GM21447 (cell line): ENCODE measurements around the gene CCDC167.

ENCODE experiments used
- ATAC-seq: cut with Tn5 transposase; IDR thresholded peaks from one replicate; pipeline ENCODE4 v1.9.1; 2021; ENCODE audit not compliant: unreplicated experiment

Gene CCDC167

DNA sequence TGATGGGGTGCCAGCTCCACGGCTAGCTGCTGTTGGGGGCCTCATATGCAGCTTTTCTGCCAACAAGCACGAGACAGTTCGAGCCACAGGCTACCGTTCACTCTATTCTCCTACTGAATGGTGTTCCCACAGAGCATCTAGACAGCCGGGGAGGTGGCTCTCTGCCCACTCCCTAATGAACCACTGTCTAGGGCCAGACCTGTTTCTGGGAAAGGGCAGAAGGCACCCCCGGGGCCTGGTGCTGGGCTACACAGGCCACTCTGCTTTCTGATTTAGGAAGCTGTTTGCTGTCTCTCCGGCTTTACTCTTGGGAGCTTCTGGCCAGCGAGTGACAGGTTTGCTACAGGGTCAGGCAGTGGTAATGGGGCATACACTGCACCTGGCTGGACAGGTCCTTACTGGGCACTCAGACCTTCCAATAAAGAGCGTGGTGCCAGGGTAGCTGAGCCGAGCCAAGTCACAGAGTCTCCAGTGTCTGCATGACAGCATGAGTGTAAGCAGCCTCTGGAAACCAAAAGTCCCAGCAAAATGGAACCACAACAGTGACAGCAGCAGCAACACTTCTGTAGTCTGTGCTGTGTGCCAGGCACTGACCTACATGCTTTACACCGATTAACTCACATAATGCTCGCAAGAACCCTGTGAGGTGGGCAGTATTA, 8.4 kb downstream of the CCDC167 start:
- ATAC-seq, result no peak

DNA sequence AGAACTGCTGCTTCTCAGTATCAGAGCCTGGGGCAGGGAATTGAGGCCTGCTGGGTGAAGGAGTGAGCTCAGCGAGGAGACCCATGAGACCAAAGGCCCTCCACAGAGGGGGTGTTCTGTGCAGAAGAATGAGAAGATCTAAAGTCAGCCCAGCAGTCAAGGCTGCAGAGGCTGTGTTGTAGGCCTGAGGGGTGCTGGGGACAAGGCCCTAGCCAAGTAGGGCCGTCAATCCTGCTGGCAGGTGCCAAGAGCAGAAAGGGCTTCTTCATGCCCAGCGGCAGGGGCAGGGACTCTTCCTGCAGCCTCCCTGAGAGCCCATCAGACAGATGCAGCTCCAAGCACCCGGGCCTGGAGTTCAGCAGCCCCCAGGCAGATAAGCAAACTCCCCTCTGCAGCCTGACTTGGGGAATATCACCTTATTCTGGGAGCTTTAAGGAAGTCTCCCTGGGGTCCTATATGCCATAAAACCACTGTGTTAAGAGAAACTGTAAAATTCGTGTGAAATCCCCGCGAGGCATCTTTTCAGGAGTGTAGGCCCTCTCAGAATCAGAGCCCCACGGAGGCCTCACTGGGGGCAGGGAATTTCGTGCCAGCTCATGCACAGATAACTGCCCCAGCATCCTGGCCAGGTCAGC, 9.0 kb downstream of the CCDC167 start:
- ATAC-seq, result no peak

DNA sequence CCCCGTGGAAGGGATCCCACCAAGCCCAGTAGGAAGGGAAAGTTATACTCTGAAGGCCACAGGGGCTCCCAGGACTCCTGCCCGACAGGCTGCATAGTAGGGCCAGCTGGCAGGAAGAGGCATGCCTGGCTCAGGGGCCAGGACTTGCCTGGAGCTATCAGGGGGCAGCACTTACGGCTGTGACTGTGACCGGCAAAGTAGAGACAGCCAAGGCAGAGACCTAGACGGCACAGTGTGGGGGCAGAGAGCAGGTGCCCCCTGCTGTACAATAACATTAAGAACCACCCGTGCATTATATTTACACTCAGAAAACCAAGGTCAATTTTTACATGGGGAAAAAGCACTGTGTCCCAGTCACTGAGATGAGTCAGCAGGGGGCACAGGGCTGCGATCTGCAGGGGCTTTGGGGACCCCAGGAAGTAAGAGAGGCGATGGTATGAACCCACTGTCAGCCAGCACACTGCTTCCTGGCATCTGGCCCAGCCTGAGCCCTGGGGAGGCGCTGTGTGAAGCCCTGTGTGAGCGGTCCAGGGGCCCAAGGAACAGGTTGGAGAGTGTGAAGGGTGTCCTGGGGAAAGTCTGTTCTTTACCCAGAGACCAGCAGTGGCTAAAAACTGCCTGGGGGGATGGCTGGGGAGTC, 9.9 kb downstream of the CCDC167 start:
- ATAC-seq, result no peak

DNA sequence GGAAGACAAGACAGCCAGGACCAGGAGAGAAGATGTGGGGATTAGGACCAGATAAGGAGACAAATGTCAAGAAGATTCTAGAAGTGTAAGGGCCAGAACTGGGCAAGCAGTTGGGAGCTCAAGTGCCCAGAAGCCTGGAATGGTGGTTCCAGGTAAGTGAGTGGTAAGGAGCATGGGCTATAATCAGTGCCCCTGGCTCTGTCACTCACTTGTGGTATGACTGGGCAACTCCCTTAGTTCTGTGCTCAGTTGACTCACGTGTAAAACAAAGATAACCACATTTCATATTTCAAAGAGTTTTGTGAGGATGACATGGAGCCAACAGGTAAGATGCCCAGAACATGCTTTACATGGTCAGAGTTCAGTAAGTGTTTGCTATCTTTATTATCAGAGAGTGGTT, 11.2 kb downstream of the CCDC167 start:
- no peak for ATAC-seq

DNA sequence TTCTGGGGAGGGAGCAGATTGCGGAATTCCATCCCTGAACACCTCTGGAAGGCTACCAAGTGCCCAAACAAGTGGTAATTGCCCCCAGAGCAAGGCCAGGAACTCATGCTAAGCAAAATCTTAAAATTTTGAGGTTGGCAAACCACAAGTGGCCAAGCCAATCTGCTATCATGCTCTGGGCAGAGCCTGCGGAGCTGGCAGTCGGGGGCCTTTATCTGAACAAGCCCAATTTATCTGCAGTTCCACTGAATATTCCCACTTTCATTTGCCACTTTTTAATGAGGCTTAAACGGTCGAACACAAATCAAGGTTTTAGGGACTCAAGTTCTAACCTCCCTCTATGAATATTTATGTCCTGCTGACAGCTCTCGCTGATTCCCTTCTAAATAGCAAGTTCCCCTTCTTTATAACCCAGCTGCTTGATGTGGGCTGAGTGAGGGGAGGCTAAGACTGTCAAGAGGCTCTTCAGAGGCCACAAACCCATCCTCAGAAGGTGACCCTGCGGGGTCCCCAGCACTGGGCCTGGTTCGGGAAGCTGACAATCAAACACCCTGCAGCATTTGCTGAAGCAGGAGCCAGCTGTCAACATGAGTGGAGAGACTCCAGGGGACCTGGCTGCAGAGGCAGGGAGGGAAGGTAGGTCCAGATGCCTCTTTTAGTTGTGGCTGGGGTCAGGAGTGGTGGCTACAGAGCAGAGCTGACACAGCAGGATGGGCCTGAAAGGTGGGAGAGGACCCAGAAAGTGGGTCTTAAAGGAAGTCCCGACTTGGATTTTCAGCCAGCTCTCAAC, 11.9 kb downstream of the CCDC167 start:
- no peak for ATAC-seq

DNA sequence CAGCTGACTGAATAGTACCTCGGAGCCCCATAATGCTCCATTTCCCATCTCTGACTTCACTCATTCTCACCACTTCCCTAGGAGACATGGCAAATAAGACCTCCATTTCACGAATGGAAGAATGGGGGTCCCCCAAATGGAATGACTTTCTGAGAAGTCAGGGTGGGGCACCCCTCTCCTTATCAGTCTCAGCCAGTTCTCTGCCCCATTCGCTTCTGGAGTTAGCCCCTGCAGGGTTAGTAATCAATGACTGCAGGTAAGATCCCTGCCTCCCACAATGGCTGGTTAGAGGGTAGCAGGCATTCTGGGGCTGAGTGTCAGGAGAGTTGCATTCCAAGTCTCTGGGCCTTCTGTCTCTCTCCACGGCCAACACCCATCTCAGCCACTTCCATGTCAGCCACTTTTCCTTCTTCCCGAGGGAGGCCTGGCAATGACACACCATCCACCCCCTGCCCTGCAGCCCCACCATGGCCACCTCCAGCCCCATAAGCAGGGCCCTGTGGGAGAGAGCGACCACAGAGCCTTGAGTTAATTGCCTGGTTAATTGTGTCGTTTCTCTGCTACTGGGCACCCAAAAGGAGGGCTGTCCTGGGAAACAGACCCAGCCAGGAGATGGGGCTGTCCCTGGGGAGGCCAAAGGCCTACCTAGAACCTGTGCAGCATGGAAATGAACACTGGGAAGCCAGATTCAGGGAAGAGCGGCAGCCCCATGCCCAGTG, 13.4 kb downstream of the CCDC167 start:
- ATAC-seq, result no peak

DNA sequence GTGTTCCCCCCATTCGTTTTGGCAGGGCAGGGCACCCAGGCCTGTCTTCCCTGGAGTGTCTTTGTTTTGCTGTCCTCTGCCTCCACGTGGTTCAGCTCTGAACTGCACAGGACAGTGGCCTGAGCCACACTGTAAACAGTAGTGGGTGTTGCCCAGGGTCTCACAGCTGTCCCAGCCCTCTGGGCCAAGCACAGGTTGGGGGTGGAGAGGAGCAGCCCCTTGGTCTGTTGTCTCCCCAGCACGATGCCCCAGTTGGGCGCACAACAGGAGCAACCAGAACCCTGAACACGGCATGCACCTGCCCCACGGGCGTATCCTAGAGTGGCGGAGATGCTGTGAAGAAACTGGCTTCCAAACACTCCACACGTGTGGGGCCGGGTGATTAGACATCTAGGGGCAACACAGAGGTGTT, 14.4 kb downstream of the CCDC167 start:
- ATAC-seq, result no peak

DNA sequence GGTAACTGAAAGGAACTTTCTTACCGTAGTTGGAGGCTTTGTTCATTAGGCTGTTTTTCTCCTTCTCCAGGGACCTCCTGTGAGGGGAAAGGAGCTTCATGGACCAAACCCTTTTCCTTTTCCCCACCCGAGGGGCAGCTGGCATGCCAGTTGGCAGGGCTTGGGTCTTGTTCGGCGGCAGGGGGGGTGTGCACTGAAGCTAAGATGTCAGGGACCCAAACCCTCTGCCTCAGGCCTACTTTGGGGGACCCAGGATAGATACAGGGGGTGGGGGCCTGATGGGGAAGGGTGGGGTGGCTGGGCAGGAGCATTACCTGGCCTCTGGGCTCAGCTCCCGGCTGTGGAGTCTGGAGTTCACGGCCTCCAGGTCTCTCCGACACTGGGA, 14.9 kb downstream of the CCDC167 start:
- no peak for ATAC-seq

DNA sequence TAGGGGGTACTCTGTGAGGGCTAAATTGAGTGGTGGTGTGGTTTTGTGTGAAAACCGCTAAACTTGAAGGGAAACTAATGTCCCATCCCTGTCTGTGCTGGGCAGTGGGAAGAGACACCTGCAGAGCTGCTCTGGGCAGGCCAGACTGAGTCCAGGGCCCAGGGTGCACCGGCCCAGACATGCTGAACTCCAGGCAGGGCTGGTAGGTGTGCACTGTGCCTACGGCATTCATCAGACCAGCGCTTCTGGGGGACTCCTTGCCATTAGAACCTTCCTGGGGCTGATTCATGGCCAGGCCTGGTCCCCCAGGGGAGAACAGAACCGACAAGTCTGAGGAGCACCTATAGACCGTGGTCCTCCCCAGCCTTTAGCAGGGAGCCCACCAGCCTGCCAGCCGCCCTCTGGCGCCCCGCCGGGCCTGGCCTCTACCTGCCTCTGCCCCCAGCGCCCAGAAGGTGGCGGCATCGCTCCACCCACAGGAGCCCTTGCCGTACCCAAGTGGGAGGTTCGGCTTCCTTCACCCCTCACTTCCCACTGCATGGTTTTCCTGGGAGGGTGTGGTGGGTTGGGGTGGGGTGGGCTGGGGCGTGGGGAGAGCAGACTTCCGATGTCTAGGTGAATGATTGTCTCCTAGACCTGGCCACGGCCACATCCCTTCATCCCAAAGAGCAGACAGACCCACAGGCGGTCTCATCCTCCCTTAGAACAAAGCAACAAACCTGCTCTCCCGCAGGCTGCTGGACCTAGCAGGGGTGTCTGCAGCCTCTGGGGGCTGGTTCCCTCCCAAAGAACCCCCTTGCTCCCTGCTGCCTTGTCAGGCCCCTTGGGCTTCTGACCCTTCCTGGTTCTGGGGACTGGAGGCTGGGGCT, 15.5 kb downstream of the CCDC167 start:
- ATAC-seq, result no peak

DNA sequence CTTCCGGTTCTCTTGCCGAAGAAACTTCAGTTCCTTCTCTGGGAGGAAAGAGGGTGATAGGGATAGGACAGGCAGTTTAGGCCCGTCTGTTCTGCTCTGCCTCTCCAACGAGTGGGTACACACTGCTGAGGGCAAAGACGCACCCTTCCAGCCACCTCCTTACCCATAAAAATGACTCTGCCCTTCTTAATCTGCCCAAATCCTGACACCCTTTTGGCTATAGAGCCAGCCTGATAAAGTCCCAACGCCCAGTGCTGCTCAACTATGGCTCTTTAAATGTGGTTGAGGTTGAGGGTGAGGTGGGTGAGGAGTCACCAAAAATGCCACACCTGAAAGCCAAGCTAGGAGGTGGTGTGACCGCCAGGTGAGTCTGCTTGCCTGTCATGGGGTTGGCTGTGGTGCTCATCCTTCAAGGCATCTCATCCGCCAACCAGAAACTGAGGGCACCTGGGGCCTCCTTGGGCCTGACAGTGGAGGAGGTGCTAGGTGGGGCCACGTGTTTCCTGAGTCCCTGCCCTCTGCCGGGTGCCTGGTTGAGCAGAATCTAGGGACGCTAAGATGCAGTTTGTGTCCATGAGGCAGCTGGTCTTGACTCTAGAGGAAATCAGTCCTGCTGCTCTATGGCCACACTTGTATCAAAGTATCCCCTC, 16.3 kb downstream of the CCDC167 start:
- no peak for ATAC-seq

DNA sequence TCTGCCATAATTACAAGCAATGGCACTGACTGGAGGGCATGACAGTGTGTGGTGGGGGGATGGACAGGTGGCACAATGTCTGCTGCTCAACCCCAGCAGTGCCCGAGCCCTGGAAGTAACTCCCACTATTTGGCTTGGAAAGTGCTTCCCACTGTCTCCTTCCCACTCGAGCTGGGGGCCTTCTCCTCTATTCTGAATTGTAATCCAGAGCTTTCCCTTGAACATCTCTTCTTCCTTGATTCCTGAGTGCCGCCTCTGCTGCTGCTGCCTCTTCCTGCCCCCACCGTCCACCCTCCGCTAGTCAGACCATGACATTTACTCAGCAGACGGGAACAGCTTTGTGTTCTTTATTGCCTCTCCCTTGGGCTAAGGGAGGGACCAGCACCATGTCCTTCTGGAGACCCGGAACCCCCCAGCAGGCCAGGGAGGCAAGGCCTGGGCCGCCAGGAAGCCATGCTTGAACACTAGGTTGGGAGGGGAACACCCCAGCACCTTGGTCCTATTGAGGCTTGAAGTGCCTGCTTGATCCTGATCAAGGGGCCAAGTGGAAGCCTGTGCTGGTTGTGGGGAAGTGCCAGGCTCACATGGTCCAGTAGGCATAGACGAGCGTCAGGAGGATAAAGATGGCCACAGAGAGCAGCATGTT, 17.0 kb downstream of the CCDC167 start:
- ATAC-seq, result no peak

DNA sequence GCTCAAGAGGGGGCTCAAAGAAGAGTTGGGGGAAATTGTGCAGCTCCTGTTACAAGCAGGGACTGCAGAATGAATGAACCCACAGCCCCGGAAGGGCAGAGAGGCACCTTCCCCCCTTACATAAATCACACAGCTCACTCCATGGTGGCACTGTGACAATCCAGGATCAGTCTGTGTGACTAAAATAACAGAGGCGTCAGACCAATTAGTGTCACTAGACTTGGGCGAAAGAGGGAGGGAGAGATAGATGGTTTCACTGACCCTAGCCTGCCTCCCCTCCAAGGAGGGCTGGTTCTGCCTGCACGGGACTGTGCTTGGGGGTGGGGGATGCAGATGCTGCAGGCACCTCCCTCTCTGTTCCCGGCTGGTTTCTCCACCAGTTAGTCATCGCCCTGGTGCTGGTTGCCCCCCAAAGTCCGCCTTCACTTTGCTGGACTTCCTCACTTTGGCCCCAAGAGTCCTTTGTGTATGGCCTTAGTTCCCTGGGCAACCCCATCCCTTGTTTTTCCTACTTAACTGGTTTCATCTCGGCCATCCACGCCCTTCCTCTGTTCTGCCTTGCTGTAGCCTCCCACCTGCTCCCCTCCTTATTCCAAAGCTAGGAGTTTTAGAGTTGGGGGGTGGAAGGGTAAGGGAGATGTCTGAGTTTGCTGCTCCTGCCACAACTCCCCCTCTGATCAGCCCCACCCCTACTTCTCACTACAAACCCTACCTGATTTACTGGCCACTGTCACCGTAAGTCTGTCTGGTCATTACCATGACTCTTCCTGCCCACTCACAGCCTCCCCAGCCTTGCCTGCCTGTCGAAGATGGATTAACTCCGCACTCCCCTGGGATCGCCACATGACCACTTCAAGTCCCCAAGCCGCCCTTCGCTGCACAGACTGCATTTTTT, 17.7 kb downstream of the CCDC167 start:
- ATAC-seq, result no peak

DNA sequence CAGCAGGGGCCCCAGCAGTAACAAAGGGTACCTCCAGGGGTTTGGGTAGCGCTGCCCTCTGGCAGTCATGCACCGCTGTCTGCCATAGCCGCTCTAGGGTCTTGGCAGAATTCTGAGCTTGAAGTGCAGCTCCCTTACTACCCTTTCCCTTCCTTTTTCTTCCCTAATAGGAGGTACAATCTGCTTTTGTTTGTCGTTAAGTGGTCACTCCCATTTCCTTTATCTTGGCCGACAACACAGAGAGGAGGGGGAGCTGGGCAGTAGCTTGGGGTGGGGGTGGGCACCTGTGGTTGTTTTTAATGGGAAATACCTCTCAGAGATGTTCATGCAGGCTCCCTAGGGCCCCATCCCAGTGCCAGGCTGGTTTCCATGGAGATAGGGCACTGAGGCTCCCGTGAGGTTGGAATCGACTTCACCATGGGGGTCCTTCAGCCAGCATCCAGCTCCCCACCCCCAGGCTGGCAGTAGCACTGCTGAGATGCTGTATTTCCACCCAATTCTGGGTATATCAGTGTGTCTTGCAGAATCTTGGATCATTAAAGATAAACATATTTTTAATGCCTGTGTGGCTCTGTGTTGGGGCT, 18.6 kb downstream of the CCDC167 start:
- ATAC-seq, result no peak

DNA sequence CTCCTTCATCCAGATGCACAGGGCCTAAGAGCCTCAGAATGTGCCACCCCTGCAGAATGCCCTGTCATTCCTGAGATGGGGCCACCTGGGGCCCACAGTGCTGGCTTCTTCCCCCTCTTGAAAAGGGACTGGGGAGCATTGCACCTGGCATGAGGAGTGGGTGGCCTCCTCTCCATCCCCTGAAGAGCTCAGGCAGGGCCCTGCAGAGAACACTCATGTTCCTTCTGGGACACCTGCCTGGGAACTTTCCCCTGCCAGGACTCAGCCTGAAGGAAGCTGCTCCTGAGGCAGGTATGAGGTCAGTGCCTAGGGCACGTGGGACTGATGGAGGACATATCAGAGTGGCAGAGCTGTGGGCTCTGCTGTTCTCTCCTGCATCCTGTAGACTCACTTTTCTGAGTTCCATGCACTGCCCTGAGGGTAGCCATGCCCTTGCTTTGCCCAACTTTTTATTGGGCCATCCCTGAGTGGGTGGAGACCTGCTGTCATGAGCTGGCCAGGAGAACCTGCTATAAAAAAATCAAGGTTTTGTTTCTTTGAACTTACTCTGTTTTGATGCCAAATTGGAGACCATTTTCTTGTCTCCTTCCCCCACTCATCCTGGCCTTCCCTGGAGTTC, 19.5 kb downstream of the CCDC167 start:
- no peak for ATAC-seq

DNA sequence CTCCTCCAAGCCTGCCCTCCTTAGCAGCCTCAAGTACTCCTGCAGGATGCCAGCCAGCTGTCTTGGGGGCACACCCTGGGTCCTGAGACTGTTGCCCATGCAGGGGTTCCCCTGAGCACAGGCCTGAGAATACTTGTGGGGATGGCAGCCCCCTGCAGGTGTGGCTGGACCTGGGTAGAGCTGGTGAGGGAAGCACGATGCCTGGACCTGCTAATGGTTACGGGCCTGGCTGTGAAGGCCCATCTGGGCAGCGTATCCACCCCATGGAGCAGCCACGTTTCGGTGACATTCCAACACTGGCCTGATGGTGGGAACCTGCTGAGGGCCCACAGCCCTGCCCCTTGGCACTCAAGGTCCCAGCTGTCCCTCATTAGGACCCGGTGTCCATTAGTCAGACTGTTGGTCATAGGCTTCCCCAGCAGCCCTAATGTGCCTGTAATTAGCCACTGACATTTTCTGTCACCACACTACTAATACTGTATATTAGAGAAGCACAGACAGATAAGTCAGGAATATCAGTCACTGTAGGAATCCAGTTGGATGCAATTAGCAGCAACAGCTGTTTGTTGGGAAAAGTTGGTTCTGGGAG, 20.3 kb downstream of the CCDC167 start:
- no peak for ATAC-seq

DNA sequence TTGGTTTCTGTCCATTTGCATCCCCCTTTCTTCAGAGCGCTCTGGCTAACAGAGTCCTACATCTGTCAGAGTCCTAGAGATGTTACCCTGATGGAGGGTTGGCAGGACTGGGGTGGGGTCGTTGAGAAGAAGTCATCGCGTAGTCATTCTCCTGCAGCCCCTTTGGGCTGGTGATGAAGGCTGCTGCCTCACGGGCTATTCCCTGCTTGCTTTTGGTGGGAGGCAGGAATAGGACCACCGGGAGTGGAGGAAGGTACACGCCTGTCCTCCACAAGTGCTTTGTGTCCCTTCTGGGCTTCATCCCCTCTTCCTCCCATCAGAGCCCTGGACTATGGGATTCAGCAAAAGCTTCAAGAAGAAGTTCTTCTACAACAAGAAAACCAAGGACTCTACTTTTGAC, 20.9 kb downstream of the CCDC167 start:
- no peak for ATAC-seq
